H1 (cell line): ENCODE measurements around the gene PKD1.

Source experiments
- POLR2A ChIP-seq, 2 experiments: IDR thresholded peaks; 1 replicate in 1 of 2; 2 replicates in 1 of 2; pipeline ENCODE4 v1.6.1; 2011; ENCODE audit warnings: low read depth in 2 of 2, low read length in 2 of 2, mild to moderate bottlenecking in 2 of 2; ENCODE audit errors: control extremely low read depth in 1 of 2
- SUZ12 ChIP-seq: fragments of 200-600 bp; sonication (generic); IDR thresholded peaks from 2 replicates; pipeline ENCODE4 v1.6.1; 2012; ENCODE audit warnings: mild to moderate bottlenecking, inconsistent platforms, low read length, moderate library complexity, mixed read lengths
- TF ChIP-seq, protein P1 (sequence below), 3 experiments: IDR thresholded peaks; 1 replicate in 2 of 3; 2 replicates in 1 of 3; pipeline versions ENCODE4 v1.5.1 to v1.6.1; 2011; ENCODE audit warnings: low read length in 3 of 3, mild to moderate bottlenecking in 3 of 3, inconsistent platforms in 2 of 3, low read depth in 1 of 3, moderate library complexity in 1 of 3; ENCODE audit not compliant: insufficient read depth in 1 of 3; ENCODE audit errors: control extremely low read depth in 1 of 3

DNA sequence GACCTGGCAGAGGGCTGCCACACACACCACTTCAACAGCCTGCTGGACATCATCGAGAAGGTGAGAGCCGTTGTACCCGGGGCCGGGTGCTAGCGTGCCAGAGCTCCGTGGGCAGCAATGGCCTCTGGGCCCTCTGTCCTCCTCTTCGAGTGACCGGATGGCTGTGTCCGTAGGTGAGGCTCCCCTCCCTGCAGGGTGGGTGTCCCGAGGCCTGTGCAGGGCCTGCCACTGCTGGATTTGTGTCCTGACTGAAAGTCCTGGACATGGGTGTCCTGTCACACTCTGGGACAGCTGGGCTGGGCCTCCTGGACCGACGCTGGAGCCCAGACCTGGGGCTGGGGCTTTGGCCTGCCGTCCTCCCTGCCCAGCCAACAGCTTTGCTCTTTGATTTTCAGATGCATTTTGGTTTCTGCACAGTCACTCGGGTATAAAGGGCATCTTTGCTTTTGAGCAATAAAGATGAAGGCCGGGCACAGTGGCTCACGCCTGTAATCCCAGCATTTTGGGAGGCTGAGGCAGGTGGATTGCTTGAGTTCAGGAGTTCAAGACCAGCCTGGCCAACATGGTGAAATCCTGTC, 71.2 kb downstream of the PKD1 start:
- TF ChIP-seq SUZ12 (no peak), POLR2A (IDR thresholded peaks at IDR 0.05; ENCODE audit: control extremely low read depth in 1 of 2, low read depth in 2 of 2, low read length in 2 of 2) (no peak)
- TF ChIP-seq, protein P1, sequence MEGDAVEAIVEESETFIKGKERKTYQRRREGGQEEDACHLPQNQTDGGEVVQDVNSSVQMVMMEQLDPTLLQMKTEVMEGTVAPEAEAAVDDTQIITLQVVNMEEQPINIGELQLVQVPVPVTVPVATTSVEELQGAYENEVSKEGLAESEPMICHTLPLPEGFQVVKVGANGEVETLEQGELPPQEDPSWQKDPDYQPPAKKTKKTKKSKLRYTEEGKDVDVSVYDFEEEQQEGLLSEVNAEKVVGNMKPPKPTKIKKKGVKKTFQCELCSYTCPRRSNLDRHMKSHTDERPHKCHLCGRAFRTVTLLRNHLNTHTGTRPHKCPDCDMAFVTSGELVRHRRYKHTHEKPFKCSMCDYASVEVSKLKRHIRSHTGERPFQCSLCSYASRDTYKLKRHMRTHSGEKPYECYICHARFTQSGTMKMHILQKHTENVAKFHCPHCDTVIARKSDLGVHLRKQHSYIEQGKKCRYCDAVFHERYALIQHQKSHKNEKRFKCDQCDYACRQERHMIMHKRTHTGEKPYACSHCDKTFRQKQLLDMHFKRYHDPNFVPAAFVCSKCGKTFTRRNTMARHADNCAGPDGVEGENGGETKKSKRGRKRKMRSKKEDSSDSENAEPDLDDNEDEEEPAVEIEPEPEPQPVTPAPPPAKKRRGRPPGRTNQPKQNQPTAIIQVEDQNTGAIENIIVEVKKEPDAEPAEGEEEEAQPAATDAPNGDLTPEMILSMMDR (IDR thresholded peaks at IDR 0.05; ENCODE audit: control extremely low read depth in 1 of 3, insufficient read depth in 1 of 3, low read depth in 1 of 3, low read length in 3 of 3), result no peak
